ENCODE measurements around the gene KCNQ1. TPM values are rescaled to one million over a fixed set of nuclear protein-coding genes. Genes with fewer than 3 reads are reported as not detected.
A peak's percentile ranks its signal among the peaks of the same experiment; 100 is the strongest.

The KCNQ1 gene
- total RNA-seq, 1 experiment from 2014 or later, result 2.3 TPM

GRCh38 chr11:2525166-2525861, 80.5 kb downstream of the KCNQ1 start:
- peak overlapping the region; percentile 50; the same call in 1 of the 2 replicates for H3K14ac ChIP-seq (ENCODE audit: insufficient read depth, low read length)
- no peak overlapping the region for H3K23ac ChIP-seq (ENCODE audit: insufficient read length, low read depth, low read length)
- no peak for TF ChIP-seq CTCF (conservative IDR thresholded peaks at IDR 0.05)
- no peak overlapping the region for H4K8ac ChIP-seq (replicated peaks; ENCODE audit: insufficient read length, low read depth, low read length)
- H3K27ac ChIP-seq (ENCODE audit: insufficient read length, low read depth, low read length), result no peak overlapping the region
- Mint-ChIP-seq H3K27me3 (ENCODE audit: low read depth) (peaks cover 73% of the 10 kb centered on the region), H3K27ac (peak overlapping the region in 1 of 3 experiments; percentile 70; a peak in 1 of 7 replicates), H3K4me3 (no peak overlapping the region), H3K4me1 (peaks cover 0 to 4% of the 10 kb centered on the region in 2 experiments; a peak in 1 of 4 replicates), H3K36me3 (ENCODE audit: insufficient read depth in 1 of 3, low read depth in 3 of 3) (no peaks in the 10 kb centered on the region), H3K9me3 (no peaks in the 10 kb centered on the region)
- H2BK5ac ChIP-seq (ENCODE audit: insufficient read length, low read length), result no peak overlapping the region
- no peaks in the 10 kb centered on the region for H3K9me3 ChIP-seq (ENCODE audit: control insufficient read depth, low read depth, low read length)
- H4K5ac ChIP-seq (ENCODE audit: insufficient read length, low read depth, low read length), result peak overlapping the region; percentile 28
- H2BK15ac ChIP-seq (ENCODE audit: low read depth, low read length), result no peak overlapping the region
- H3K23me2 ChIP-seq (ENCODE audit: insufficient read length, low read depth, low read length, poor library complexity, severe bottlenecking), result no peaks in the 10 kb centered on the region
- H3K4me1 ChIP-seq (ENCODE audit: insufficient read depth, low read length), result no peaks in the 10 kb centered on the region
- no CpG with 5 or more reads among the region's 17 CpGs for WGBS (ENCODE audit: extremely low coverage, insufficient read length, low lambda C conversion rate)
- peak; percentile 19 for DNase-seq
- no peaks in the 10 kb centered on the region; the same call in 1 of the 2 replicates for H3K27me3 ChIP-seq (ENCODE audit: insufficient read depth, low read length)
- H2BK120ac ChIP-seq (ENCODE audit: low read depth, low read length, poor library complexity, severe bottlenecking), result no peak overlapping the region
- no peak overlapping the region for H3K56ac ChIP-seq (ENCODE audit: insufficient read length, low read depth, low read length)
- no peak overlapping the region for H3K4ac ChIP-seq (ENCODE audit: low read depth, low read length)
- H3K4me2 ChIP-seq (ENCODE audit: insufficient read depth, insufficient read length, low read length), result no peak overlapping the region
- H3T11ph ChIP-seq (ENCODE audit: low read length), result no peak overlapping the region
- no peak overlapping the region for H3K9ac ChIP-seq (ENCODE audit: extremely low read depth, insufficient read length, low read length)
- no peaks in the 10 kb centered on the region for H4K20me1 ChIP-seq (ENCODE audit: control insufficient read depth, insufficient read depth, insufficient read length)
- H3K18ac ChIP-seq (ENCODE audit: insufficient read length, low read depth, low read length), result no peak overlapping the region
- no peak overlapping the region for H2BK20ac ChIP-seq (ENCODE audit: low read depth, low read length, poor library complexity, severe bottlenecking)
- no peak overlapping the region for H2AFZ ChIP-seq (ENCODE audit: low read length)
- no peak overlapping the region for H4K91ac ChIP-seq (ENCODE audit: insufficient read length, low read depth, low read length)
- H2BK12ac ChIP-seq (ENCODE audit: insufficient read length, low read depth, low read length), result no peak overlapping the region
- H2AK5ac ChIP-seq (ENCODE audit: insufficient read length, low read length), result no peak overlapping the region
- H3K79me2 ChIP-seq (ENCODE audit: insufficient read depth, low read length), result no peaks in the 10 kb centered on the region
- no peaks in the 10 kb centered on the region for H3K79me1 ChIP-seq (ENCODE audit: insufficient read depth, low read depth, low read length, poor library complexity, severe bottlenecking)

Data from H9 (cell line).